Loucy (cell line): ENCODE results near the gene SSNA1.

Experiments
- H2AFZ ChIP-seq: fragments of 200-600 bp; sonication (generic); 2 replicates; pipeline ENCODE4 v1.6.0; 2016; ENCODE audit warnings: antibody characterized with exemption, mild to moderate bottlenecking, low read length, moderate library complexity
- H3F3A ChIP-seq: fragments of 200-600 bp; 2 replicates; pipeline ENCODE4 v1.6.0; 2016; ENCODE audit warnings: antibody characterized with exemption, low read depth, mild to moderate bottlenecking
- H3K27me3 ChIP-seq: fragments of 200-600 bp; sonication (generic); 2 replicates; pipeline ENCODE4 v1.6.1; 2014; ENCODE audit warnings: low read length, mild to moderate bottlenecking; ENCODE audit not compliant: insufficient read depth, poor library complexity, severe bottlenecking
- H3K36me3 ChIP-seq: fragments of 200-600 bp; sonication (generic); 2 replicates; pipeline ENCODE4 v1.6.1; 2016; ENCODE audit warnings: low read length; ENCODE audit not compliant: insufficient read depth
- H3K4me1 ChIP-seq: fragments of 200-600 bp; sonication (generic); 2 replicates; pipeline ENCODE4 v1.5.1; 2014; ENCODE audit warnings: low read length, mild to moderate bottlenecking; ENCODE audit not compliant: insufficient read depth, poor library complexity, severe bottlenecking
- H3K4me2 ChIP-seq: fragments of 200-600 bp; sonication (generic); 2 replicates; pipeline ENCODE4 v1.6.0; 2014; ENCODE audit warnings: antibody characterized with exemption, low read length, low read depth, mild to moderate bottlenecking; ENCODE audit not compliant: poor library complexity, severe bottlenecking
- H3K4me3 ChIP-seq: fragments of 200-600 bp; sonication (generic); 2 replicates; pipeline ENCODE4 v1.5.1; 2014; ENCODE audit warnings: low read length, mild to moderate bottlenecking, mixed read lengths; ENCODE audit not compliant: poor library complexity, severe bottlenecking
- H3K79me2 ChIP-seq: fragments of 200-600 bp; sonication (generic); 2 replicates; pipeline ENCODE4 v1.6.1; 2014; ENCODE audit warnings: low read length; ENCODE audit not compliant: insufficient read depth
- H3K9ac ChIP-seq: fragments of 200-600 bp; sonication (generic); 2 replicates; pipeline ENCODE4 v1.6.0; 2014; ENCODE audit warnings: mild to moderate bottlenecking, low read depth, low read length, moderate library complexity; ENCODE audit not compliant: poor library complexity, severe bottlenecking
- H3K9me2 ChIP-seq: fragments of 200-600 bp; sonication (generic); replicated peaks from 2 replicates; pipeline ENCODE4 v1.6.1; 2016; ENCODE audit warnings: low read depth, low read length, mixed read lengths
- H3K9me3 ChIP-seq: fragments of 200-600 bp; sonication (generic); 2 replicates; pipeline ENCODE4 v1.6.1; 2014; ENCODE audit warnings: mild to moderate bottlenecking, antibody characterized with exemption, low read length, low read depth; ENCODE audit not compliant: insufficient read depth
- H4K20me1 ChIP-seq: fragments of 200-600 bp; sonication (generic); 2 replicates; pipeline ENCODE4 v1.6.0; 2014; ENCODE audit warnings: antibody characterized with exemption, low read length, mild to moderate bottlenecking; ENCODE audit not compliant: insufficient read depth, poor library complexity, severe bottlenecking
- EZH2phosphoT487 ChIP-seq: fragments of 200-600 bp; IDR thresholded peaks from 2 replicates; pipeline ENCODE4 v1.6.1; 2018; ENCODE audit warnings: antibody characterized with exemption, mild to moderate bottlenecking, moderate library complexity, borderline replicate concordance
- TF ChIP-seq, protein P1 (sequence below): fragments of 200-600 bp; sonication (generic); conservative IDR thresholded peaks from 2 replicates; pipeline ENCODE4 v1.5.1; 2014; ENCODE audit warnings: mild to moderate bottlenecking, antibody characterized with exemption, low read length

The SSNA1 gene

GRCh38 chr9:137160054-137160425 is 28.4 kb upstream of the SSNA1 start:
- H3F3A ChIP-seq: no peaks in the 10 kb centered on the region
- no peak for TF ChIP-seq EZH2phosphoT487
- TF ChIP-seq, protein P1, sequence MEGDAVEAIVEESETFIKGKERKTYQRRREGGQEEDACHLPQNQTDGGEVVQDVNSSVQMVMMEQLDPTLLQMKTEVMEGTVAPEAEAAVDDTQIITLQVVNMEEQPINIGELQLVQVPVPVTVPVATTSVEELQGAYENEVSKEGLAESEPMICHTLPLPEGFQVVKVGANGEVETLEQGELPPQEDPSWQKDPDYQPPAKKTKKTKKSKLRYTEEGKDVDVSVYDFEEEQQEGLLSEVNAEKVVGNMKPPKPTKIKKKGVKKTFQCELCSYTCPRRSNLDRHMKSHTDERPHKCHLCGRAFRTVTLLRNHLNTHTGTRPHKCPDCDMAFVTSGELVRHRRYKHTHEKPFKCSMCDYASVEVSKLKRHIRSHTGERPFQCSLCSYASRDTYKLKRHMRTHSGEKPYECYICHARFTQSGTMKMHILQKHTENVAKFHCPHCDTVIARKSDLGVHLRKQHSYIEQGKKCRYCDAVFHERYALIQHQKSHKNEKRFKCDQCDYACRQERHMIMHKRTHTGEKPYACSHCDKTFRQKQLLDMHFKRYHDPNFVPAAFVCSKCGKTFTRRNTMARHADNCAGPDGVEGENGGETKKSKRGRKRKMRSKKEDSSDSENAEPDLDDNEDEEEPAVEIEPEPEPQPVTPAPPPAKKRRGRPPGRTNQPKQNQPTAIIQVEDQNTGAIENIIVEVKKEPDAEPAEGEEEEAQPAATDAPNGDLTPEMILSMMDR: no peak
- H3K9me2 ChIP-seq: no peaks in the 10 kb centered on the region
- H3K9ac ChIP-seq: peak overlapping the region; percentile 54
- peaks cover 28% of the 10 kb centered on the region for H3K4me1 ChIP-seq
- no peak overlapping the region for H2AFZ ChIP-seq
- no peaks in the 10 kb centered on the region for H4K20me1 ChIP-seq
- H3K79me2 ChIP-seq: no peaks in the 10 kb centered on the region
- no peaks in the 10 kb centered on the region for H3K9me3 ChIP-seq
- no peaks in the 10 kb centered on the region for H3K36me3 ChIP-seq
- H3K4me3 ChIP-seq: no peak overlapping the region
- H3K4me2 ChIP-seq: peak overlapping the region; percentile 84
- no peaks in the 10 kb centered on the region for H3K27me3 ChIP-seq

DNA sequence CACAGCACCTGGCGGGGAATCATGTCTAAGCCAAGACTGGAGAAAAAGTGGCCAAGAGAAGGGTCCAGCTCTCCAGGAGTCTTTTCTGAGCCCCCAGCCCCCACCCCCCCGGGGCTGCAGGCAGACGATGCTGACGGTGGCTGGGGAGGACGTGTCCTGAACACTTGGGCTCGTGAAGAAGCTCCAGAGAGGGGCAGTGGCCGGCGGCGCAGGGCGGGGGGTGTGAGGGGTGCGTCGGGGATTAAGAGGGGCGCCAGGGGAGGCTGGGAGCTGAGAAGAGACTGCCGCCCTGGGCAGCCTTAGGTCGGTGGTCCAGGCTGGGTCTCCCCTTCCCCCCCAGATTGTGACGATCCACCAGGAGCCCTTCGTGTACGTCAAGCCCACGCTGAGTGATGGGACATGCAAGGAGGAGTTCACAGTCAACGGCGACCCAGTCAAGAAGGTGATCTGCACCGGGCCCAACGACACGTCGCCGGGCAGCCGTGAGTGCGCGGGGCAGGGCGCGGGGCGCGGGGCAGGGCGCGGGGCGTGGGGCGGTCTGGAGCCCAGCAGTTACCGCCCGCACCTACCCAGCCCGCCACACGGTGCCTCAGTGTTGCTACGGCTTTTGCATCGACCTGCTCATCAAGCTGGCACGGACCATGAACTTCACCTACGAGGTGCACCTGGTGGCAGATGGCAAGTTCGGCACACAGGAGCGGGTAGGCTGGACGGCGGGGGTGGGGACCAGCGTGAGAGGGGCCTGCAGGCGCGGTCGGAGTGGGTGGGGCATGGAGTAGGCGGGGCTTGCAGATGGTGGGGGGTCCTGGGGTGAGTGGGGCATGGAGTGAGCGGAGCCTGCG is 27.5 kb upstream of the SSNA1 start:
- Histone ChIP-seq H4K20me1 (no peaks in the 10 kb centered on the region), H3K4me2 (no peak overlapping the region), H3F3A (no peaks in the 10 kb centered on the region), H3K4me1 (peaks cover 28% of the 10 kb centered on the region), H3K27me3 (no peaks in the 10 kb centered on the region), H3K9ac (no peak overlapping the region), H3K9me2 (no peaks in the 10 kb centered on the region), H2AFZ (no peak overlapping the region), H3K79me2 (no peaks in the 10 kb centered on the region), H3K4me3 (no peak overlapping the region), H3K36me3 (no peaks in the 10 kb centered on the region), H3K9me3 (no peaks in the 10 kb centered on the region)
- TF ChIP-seq, protein P1: no peak
- TF ChIP-seq EZH2phosphoT487: no peak

GRCh38 chr9:137161558-137162486 is 26.7 kb upstream of the SSNA1 start:
- H3K4me2 ChIP-seq: no peak overlapping the region
- no peaks in the 10 kb centered on the region for H3K79me2 ChIP-seq
- H2AFZ ChIP-seq: no peak overlapping the region
- H3K4me1 ChIP-seq: peaks cover 28% of the 10 kb centered on the region
- no peak overlapping the region for H3K9ac ChIP-seq
- no peaks in the 10 kb centered on the region for H3K9me2 ChIP-seq
- H3F3A ChIP-seq: no peaks in the 10 kb centered on the region
- H3K36me3 ChIP-seq: no peaks in the 10 kb centered on the region
- H3K9me3 ChIP-seq: no peaks in the 10 kb centered on the region
- H3K27me3 ChIP-seq: no peaks in the 10 kb centered on the region
- H3K4me3 ChIP-seq: no peak overlapping the region
- TF ChIP-seq, protein P1: no peak
- H4K20me1 ChIP-seq: no peaks in the 10 kb centered on the region
